CD14-positive monocyte (primary cell): ENCODE measurements around the gene KL. TPM values are rescaled to one million over a fixed set of nuclear protein-coding genes. Genes with fewer than 3 reads are reported as not detected.

Source experiments
- DNase-seq, 3 donors: peaks; one replicate each; pipeline ENCODE4 v3.0.0-alpha.2; 2011 to 2022
- H2AFZ ChIP-seq: 2 replicates; pipeline ENCODE4 v1.6.0; 2012; ENCODE audit warnings: mild to moderate bottlenecking, low read depth, low read length, inconsistent platforms; ENCODE audit not compliant: insufficient read depth, poor library complexity, severe bottlenecking
- H3K27ac ChIP-seq, 2 donors: 1 replicate in 1 of 2; 2 replicates in 1 of 2; pipeline ENCODE4 v1.5.1; 2012 to 2013; ENCODE audit warnings: low read length in 2 of 2, control low read depth in 1 of 2, inconsistent platforms in 1 of 2, low read depth in 1 of 2, mild to moderate bottlenecking in 1 of 2
- H3K27me3 ChIP-seq, 2 donors: one replicate each; pipeline versions ENCODE4 v1.6.0 to v1.6.1; 2011 to 2013; ENCODE audit warnings: low read length in 2 of 2; ENCODE audit not compliant: control insufficient read depth in 2 of 2, insufficient read depth in 2 of 2
- H3K36me3 ChIP-seq, 2 donors: replicated peaks in 1 of 2; 1 replicate in 1 of 2; 2 replicates in 1 of 2; pipeline versions ENCODE4 v1.5.1 to v1.6.1; 2012 to 2013; ENCODE audit warnings: low read length in 2 of 2, control low read depth in 1 of 2, inconsistent platforms in 1 of 2, mild to moderate bottlenecking in 1 of 2; ENCODE audit not compliant: insufficient read depth in 2 of 2, control insufficient read depth in 1 of 2
- H3K4me1 ChIP-seq, 2 donors: 1 replicate in 1 of 2; 2 replicates in 1 of 2; pipeline versions ENCODE4 v1.5.1 to v1.6.1; 2012 to 2013; ENCODE audit warnings: low read length in 2 of 2, control low read depth in 1 of 2, inconsistent platforms in 1 of 2, mild to moderate bottlenecking in 1 of 2, moderate library complexity in 1 of 2; ENCODE audit not compliant: insufficient read depth in 2 of 2, control insufficient read depth in 1 of 2
- H3K4me2 ChIP-seq: replicated peaks from 2 replicates; pipeline ENCODE3; 2012; ENCODE audit warnings: low read length, moderate library complexity, mild to moderate bottlenecking; ENCODE audit not compliant: poor library complexity, severe bottlenecking; ENCODE audit errors: extremely low read depth
- H3K4me3 ChIP-seq, 3 experiments: fragments of 200-600 bp in 1 of 3; sonication (generic) in 1 of 3; replicated peaks in 1 of 3; 1 replicate in 2 of 3; 2 replicates in 1 of 3; pipeline ENCODE4 v1.5.1; 2011 to 2013; ENCODE audit warnings: low read length in 3 of 3, mild to moderate bottlenecking in 3 of 3, control low read depth in 2 of 3, low read depth in 2 of 3, inconsistent platforms in 1 of 3, moderate library complexity in 1 of 3
- H3K79me2 ChIP-seq: 2 replicates; pipeline ENCODE4 v1.6.0; 2012; ENCODE audit warnings: mild to moderate bottlenecking, control low read depth, inconsistent platforms, low read length, moderate library complexity; ENCODE audit not compliant: insufficient read depth
- H3K9ac ChIP-seq: 2 replicates; pipeline ENCODE4 v1.6.0; 2017; ENCODE audit warnings: low read length, mild to moderate bottlenecking; ENCODE audit not compliant: insufficient read depth, poor library complexity, severe bottlenecking
- H3K9me3 ChIP-seq, 2 donors: replicated peaks in 1 of 2; 1 replicate in 1 of 2; 2 replicates in 1 of 2; pipeline versions ENCODE4 v1.5.1 to v1.6.1; 2012 to 2013; ENCODE audit warnings: low read length in 2 of 2, control low read depth in 1 of 2; ENCODE audit not compliant: control insufficient read depth in 1 of 2, insufficient read depth in 1 of 2
- H4K20me1 ChIP-seq: 2 replicates; pipeline ENCODE4 v1.6.0; 2012; ENCODE audit warnings: mild to moderate bottlenecking, low read length, control low read depth, moderate library complexity; ENCODE audit not compliant: insufficient read depth
- H3K27ac Mint-ChIP-seq, 7 donors: one replicate each; pipeline ENCODE4 v1.8.0; 2020; ENCODE audit warnings: mild to moderate bottlenecking in 7 of 7, mixed read lengths in 7 of 7, moderate library complexity in 6 of 7, inconsistent platforms in 2 of 7
- H3K27me3 Mint-ChIP-seq, 3 donors: one replicate each; pipeline ENCODE4 v1.8.0; 2021 to 2022; ENCODE audit warnings: low read depth in 3 of 3, mild to moderate bottlenecking in 3 of 3, mixed read lengths in 3 of 3, moderate library complexity in 3 of 3, inconsistent platforms in 1 of 3
- H3K36me3 Mint-ChIP-seq, 2 donors: one replicate each; pipeline ENCODE4 v1.8.0; 2020; ENCODE audit warnings: mixed read lengths in 2 of 2, inconsistent platforms in 1 of 2, mild to moderate bottlenecking in 1 of 2
- H3K4me1 Mint-ChIP-seq: one replicate; pipeline ENCODE4 v1.8.0; 2020; ENCODE audit warnings: mild to moderate bottlenecking, mixed read lengths
- H3K4me3 Mint-ChIP-seq, 2 donors: one replicate each; pipeline ENCODE4 v1.8.0; 2020; ENCODE audit warnings: mild to moderate bottlenecking in 2 of 2, mixed read lengths in 2 of 2, moderate library complexity in 1 of 2
- H3K9me3 Mint-ChIP-seq, 7 donors: one replicate each; pipeline ENCODE4 v1.8.0; 2020 to 2022; ENCODE audit warnings: mixed read lengths in 7 of 7, mild to moderate bottlenecking in 6 of 7, moderate library complexity in 6 of 7, inconsistent platforms in 2 of 7
- WGBS: methylation state at CpG from one replicate; pipeline ENCODE4 v1.1.5; 2013; ENCODE audit warnings: missing lambda C conversion rate; ENCODE audit not compliant: insufficient coverage; 5-methylcytosine and 5-hydroxymethylcytosine counted together
- intact Hi-C, 2 donors: fragments of 100-400 bp; cut with micrococcal nuclease; formaldehyde crosslinking; loops; one replicate each; pipeline versions ENCODE4 v1.15.0 to v1.15.1; 2023
- polyA plus RNA-seq, 3 donors: library from polyadenylated mRNA; depleted of rRNA in 1 of 3; unstranded in 2 of 3; stranded (reverse) in 1 of 3; fragments of 300-500 nt in 2 of 3; fragments of >200 nt in 1 of 3; fragmentation: Illumina TruSeq in 2 of 3; gene quantifications; 1 replicate in 2 of 3; 2 replicates in 1 of 3; pipeline ENCODE4 v1.2.3, GENCODE V29; 2012 to 2021
- TF ChIP-seq, protein P1 (sequence below): fragments of 200-600 bp; IDR thresholded peaks from one replicate; pipeline ENCODE4 v1.8.0; 2022; ENCODE audit warnings: antibody characterized with exemption, mild to moderate bottlenecking

The KL gene
- polyA plus RNA-seq, 3 donors = 0.24 to 1.4 (median 0.75) TPM

DNA sequence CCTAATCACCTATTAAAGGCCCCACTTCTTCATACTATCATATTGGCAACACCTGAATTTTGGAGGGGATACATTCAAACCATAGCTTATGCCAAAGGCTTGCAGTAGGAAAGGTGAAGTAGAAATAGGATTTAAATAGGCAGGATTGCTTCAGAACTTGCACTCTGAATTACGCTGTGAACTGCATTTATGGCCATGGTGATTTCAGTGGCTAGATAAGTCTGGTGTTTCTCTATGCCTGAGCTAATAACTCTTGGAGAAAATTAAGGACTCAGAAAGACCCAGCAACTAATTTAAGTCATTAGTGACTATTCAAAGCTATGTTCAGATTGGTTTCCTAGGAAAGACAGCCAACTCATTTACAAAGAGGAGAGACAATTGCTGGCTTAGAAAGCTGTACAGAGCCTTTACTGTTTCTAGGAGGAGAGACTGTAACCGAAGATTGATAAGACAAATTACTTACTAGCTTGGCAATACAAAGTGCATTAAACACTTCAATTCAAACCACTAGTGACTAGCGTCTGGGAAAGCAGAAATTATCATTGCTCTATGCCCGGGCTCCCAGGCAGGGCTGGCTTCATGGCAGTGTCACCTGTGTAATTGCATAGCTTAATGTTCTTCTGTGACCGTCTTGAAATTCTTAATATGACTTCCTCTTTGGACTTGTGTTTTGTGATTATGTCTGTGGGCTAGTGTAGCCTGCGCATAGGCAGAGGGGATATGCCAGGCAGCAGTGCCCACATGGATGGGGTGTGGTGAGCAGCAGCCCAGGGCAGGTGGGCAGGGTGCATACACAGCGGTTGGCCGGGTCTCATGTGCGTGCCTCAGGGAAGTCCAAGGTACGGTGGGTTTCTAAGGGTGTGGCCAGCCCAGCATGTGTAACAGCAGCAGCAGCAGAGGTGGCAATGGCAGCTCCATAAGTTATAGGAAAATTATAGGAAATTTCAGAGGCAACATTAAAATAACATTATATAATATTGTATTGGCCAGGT is 60.1 kb downstream of the KL start:
- intact Hi-C loops = no loop called here
- no peaks in the 10 kb centered on the region for H3K36me3 Mint-ChIP-seq
- peaks cover 6% of the 10 kb centered on the region for H3K4me1 Mint-ChIP-seq
- H4K20me1 ChIP-seq = no peaks in the 10 kb centered on the region
- H3K9ac ChIP-seq = no peak overlapping the region
- TF ChIP-seq, protein P1, sequence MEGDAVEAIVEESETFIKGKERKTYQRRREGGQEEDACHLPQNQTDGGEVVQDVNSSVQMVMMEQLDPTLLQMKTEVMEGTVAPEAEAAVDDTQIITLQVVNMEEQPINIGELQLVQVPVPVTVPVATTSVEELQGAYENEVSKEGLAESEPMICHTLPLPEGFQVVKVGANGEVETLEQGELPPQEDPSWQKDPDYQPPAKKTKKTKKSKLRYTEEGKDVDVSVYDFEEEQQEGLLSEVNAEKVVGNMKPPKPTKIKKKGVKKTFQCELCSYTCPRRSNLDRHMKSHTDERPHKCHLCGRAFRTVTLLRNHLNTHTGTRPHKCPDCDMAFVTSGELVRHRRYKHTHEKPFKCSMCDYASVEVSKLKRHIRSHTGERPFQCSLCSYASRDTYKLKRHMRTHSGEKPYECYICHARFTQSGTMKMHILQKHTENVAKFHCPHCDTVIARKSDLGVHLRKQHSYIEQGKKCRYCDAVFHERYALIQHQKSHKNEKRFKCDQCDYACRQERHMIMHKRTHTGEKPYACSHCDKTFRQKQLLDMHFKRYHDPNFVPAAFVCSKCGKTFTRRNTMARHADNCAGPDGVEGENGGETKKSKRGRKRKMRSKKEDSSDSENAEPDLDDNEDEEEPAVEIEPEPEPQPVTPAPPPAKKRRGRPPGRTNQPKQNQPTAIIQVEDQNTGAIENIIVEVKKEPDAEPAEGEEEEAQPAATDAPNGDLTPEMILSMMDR = no peak
- H3K9me3 Mint-ChIP-seq = peaks cover 0 to 2% (median 0%) of the 10 kb centered on the region in 7 donors
- H3K4me3 Mint-ChIP-seq = no peak overlapping the region
- no peaks in the 10 kb centered on the region for H3K27me3 ChIP-seq
- no peaks in the 10 kb centered on the region for H3K36me3 ChIP-seq
- no peak overlapping the region for H3K4me2 ChIP-seq
- peaks cover 0 to 6% (median 0%) of the 10 kb centered on the region in 3 donors for H3K27me3 Mint-ChIP-seq
- H3K4me3 ChIP-seq = no peak overlapping the region
- H3K27ac Mint-ChIP-seq = no peak overlapping the region
- H3K4me1 ChIP-seq = no peaks in the 10 kb centered on the region
- WGBS = 89% methylated on average over 7 of the region's 10 CpGs
- no peaks in the 10 kb centered on the region for H3K79me2 ChIP-seq
- DNase-seq = no peak
- no peak overlapping the region for H2AFZ ChIP-seq
- H3K9me3 ChIP-seq = no peaks in the 10 kb centered on the region
- H3K27ac ChIP-seq = no peak overlapping the region

DNA sequence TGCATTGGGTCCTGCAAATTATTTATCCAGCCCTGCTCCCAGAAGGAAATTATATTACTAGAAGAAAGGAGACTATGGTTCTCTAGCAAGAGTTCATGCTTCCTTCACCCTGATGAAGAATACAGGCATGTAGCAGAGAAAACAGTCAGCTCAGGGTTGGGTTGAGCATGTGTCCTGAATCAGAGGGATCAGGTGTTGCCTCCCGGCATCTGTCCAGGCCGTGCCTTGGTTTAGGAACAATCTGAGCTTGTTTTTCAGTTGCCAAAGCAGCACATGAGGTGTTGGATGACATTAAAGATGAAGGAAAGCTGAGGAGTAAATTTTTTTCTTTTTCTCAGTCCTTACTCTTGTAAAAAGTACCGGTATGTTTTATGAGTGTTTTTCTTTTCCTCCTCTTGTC is 62.0 kb downstream of the KL start:
- H3K27ac ChIP-seq = no peak overlapping the region
- Mint-ChIP-seq H3K27ac (no peak overlapping the region), H3K4me1 (peaks cover 6% of the 10 kb centered on the region), H3K36me3 (no peaks in the 10 kb centered on the region), H3K9me3 (peaks cover 0 to 2% (median 0%) of the 10 kb centered on the region in 7 donors), H3K4me3 (no peak overlapping the region), H3K27me3 (peaks cover 0 to 6% (median 0%) of the 10 kb centered on the region in 3 donors)
- no peak overlapping the region for H3K4me3 ChIP-seq
- H3K27me3 ChIP-seq = no peaks in the 10 kb centered on the region
- no peaks in the 10 kb centered on the region for H3K9me3 ChIP-seq
- no peak for DNase-seq
- H3K4me2 ChIP-seq = no peak overlapping the region
- TF ChIP-seq, protein P1 = no peak
- WGBS = 92% methylated on average over 2 of the region's 3 CpGs
- intact Hi-C loops = no loop called here
- no peaks in the 10 kb centered on the region for H3K4me1 ChIP-seq
- H3K36me3 ChIP-seq = no peaks in the 10 kb centered on the region
- H4K20me1 ChIP-seq = no peaks in the 10 kb centered on the region
- H2AFZ ChIP-seq = peak overlapping the region; percentile 19
- H3K79me2 ChIP-seq = no peaks in the 10 kb centered on the region
- H3K9ac ChIP-seq = no peak overlapping the region
